KG1 (cell line): ENCODE data around the gene TTLL10.

Experiments
- DNase-seq: peaks from one replicate; lab custom pipeline; 2025; lab: John Stamatoyannopoulos, UW

Gene TTLL10

DNA sequence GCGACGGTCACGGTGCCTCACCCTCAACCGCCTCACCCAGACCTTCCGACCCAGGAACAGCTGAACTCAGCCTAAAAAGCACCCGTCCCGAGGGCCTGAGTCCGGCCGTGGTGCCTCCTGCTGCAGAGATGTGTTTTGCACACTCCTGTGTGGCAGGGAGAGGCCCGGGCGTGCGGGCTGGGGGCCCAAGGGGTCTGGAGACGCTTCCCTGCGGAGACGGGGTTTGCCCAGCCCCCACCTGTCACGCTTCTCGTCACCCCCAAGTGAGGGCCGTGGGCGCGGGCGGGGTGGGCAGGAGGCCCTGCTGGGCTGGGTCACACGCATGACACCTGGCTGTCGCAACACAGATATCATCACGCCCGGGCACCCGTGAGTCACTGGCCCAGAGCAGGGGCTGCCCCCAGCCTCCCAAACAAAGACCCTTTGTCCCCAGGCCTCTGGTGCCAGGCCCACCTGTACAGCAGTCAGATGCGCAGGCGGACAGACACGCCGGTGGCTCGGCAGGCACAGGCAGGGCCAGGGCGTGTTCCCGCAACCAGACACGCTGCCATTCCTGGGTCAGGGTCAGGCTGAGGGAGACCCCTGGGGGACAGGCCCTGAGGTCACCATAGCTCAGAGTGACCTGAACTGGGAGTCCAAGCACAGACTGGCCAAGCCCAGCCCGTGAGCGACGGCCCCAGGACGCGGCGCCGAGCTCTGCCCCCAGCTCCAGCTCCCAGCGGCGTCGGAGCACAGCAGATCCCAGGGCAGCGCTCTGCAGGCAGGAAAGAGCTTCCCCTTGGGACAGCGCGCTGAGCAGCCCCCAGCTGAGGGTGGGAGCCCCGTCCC is 64.4 kb downstream of the TTLL10 start:
- no peak for DNase-seq

GRCh38 chr1:1238702-1239178 is 65.1 kb downstream of the TTLL10 start:
- DNase-seq: no peak

DNA sequence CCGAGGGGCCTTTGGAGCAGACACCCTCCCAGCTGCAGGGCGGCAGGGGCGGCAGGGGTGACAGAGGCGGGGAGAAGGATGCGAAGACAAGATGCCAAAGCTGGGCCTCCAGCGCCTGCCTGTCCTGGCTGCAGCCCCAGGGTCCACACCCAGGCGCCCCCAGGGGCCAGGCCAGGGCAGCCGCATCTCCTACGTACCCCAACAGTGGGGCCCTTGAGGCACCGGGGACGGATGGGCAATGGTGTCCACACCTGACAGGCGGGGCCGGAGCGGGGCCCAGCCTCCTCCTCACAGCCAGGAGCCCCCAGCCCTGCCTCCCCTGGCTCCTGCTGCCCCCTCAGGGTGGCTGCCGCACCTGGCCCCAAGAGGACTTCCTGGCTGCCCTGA is 65.5 kb downstream of the TTLL10 start:
- no peak for DNase-seq

DNA sequence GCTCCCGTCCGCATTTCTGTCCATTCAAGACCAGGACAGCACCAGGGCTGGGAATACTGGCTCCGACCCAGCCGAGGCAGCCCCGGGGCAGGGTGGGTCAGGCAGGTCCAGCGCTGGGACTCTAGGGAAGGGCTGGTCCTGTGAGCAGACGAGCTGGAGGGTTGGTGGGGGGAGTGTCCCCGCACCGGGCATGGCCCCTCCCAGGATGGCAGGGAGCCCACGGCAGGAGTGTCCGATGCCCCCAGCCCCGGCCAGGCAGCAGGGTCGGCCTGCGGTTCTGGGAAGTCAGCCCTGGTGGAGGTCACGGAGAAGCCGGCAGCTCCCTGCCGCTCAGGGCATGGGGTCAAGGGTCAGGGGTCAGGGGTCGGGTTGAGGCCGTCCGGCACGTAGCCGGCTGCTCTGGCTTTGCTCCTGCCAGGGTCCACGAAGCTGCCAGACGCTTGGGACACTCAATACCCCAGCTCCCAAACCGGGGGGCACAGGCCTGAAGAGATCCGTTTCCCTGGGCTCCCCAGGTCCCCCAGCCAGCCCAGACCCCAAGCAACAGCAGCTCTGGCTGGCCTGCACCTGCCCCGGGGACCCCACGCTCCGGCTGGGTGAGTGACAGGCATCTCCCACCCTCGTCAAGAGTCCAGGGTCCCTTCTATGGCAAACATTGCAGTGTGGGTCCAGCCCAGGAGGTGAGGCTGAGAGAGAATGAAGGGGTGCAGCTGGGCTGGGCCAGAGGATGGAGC is 66.1 kb downstream of the TTLL10 start:
- DNase-seq: no peak

GRCh38 chr1:1240348-1240732 is 66.7 kb downstream of the TTLL10 start:
- DNase-seq: no peak

DNA sequence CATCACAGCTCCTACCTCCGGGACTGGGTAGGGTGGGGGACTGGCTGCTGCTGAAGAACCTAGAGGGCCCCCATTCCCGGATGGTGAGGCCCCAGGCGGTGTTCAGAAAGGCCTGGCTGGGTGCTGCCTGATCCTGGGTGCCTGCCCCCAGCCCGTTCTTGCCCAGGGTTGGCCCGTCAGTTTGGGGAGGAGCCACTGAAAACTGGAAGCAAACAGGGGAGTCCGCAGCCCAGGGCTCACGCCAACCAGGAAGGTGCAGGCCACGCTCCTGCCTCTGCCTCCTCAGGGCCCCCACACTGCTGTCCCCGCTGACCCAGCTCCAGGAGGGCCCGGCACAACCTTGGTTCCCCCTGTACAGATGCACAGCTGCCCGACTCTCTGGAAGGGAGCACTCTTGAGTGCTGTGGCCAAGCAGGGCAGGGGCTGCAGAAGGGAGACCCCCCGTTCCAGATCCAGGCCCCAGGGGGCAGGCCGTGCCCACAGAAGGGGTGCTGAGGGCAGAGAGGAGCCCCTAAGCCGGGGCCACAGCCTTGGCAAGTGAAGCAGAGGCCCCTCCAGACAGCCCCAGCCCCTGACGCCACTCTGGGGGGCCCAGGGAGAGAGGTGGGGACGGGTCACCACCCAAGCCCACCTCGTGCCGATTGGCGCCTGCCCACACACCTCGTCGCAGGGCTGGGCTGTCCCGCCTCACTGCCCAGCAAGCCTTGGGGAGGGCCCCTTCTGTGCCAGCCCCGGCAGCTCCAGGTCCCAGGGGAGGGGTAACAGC is 67.3 kb downstream of the TTLL10 start:
- DNase-seq: no peak

GRCh38 chr1:1241588-1242219 is 68.0 kb downstream of the TTLL10 start:
- no peak for DNase-seq

- DNase-seq: no peak
Measured at GRCh38 chr1:1242461-1243265, 69.0 kb downstream of the TTLL10 start.

GRCh38 chr1:1243266-1243660 is 69.6 kb downstream of the TTLL10 start:
- DNase-seq: no peak

DNA sequence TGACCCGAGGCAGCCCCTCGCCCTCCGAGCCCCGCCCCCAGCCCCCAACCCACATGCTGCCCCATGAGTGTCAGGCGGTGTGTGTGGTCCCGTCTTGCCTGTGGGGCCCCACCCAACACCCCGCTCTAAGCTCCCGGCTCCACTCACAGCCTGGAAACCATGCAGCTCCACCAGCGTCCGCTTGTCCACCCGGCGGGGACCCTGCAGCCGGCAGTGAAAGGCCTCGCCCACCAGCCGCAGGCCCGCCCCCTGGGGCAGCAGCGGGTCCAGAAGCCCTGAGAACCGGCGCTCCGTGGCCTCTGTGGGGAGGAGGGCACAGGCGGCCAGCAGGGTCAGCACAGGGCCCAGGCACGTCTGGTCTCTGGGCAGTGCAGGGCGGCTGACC is 70.1 kb downstream of the TTLL10 start:
- no peak for DNase-seq

DNA sequence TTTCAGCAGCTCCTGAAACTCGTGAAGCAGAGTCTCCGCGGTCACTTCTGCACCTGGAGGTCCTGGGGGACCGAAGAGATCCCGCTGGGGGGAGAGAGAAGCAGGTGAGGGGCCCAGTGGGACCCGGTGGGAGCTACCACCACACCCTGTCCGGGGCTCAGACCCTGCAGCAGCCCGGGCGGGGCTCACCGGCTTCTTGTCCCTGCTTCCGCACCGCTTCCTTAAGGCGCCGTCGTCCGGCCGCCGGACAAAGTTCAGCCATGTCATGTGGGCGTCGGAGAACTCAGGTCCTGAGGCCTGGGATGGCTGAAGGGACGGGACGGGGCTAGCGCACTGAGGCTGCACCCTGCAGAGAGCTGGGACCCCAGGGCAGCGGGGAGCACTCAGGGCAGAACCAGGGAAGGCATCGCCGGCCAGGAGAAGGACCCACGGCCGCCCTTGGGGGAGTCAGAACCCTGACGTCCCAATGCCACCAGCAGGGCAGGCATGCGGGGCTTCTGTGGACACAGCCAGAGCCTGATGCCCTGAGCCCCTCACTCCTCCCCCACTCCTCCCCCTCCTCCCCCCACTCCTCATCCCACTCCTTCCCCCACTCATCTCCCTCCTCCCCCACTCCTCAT is 70.6 kb downstream of the TTLL10 start:
- DNase-seq: no peak

GRCh38 chr1:1245178-1245816 is 71.6 kb downstream of the TTLL10 start:
- no peak for DNase-seq

GRCh38 chr1:1245817-1246576 is 72.3 kb downstream of the TTLL10 start:
- DNase-seq: no peak

- DNase-seq: no peak
Measured at GRCh38 chr1:1246577-1247340, 73.1 kb downstream of the TTLL10 start, which contains the start of gene C1QTNF12. Gene C1QTNF12 (minus strand): TSS chr1:1246722. CDS start chr1:1246690, 32 bp downstream.

GRCh38 chr1:1247341-1247913 is 73.7 kb downstream of the TTLL10 start:
- no peak for DNase-seq
